ENCODE data around the gene LCLAT1. TPM values are rescaled to one million over a fixed set of nuclear protein-coding genes. Genes with fewer than 3 reads are reported as not detected.

LCLAT1 gene
- total RNA-seq, 2 donors from 2014 or later, result 30.2 to 34.2 TPM

- H3K4me3 ChIP-seq (ENCODE audit: low read length), result no peak overlapping the region
- Mint-ChIP-seq H3K27ac (no peak overlapping the region), H3K27me3 (ENCODE audit: insufficient read depth) (no peaks in the 10 kb centered on the region), H3K4me3 (no peak overlapping the region), H3K36me3 (ENCODE audit: low read depth) (no peaks in the 10 kb centered on the region), H3K9me3 (no peaks in the 10 kb centered on the region), H3K4me1 (peaks cover 15% of the 10 kb centered on the region)
- WGBS, 2 experiments (ENCODE audit: insufficient coverage in 1 of 2, insufficient read length in 1 of 2), result 72 to 74% methylated on average over 3 of the region's 3 CpGs
- peak; percentile 55 for DNase-seq
- no peaks in the 10 kb centered on the region for H3K36me3 ChIP-seq (ENCODE audit: control insufficient read depth, insufficient read depth, low read length)
- no peaks in the 10 kb centered on the region for H3K27me3 ChIP-seq (ENCODE audit: control insufficient read depth, insufficient read depth, low read length, poor library complexity, severe bottlenecking)
- peak overlapping the region; percentile 70 for H3K27ac ChIP-seq (ENCODE audit: low read depth, low read length)
- no peak for TF ChIP-seq CTCF (conservative IDR thresholded peaks at IDR 0.05)
- H3K9ac ChIP-seq (ENCODE audit: extremely low read depth, low read length, poor library complexity, severe bottlenecking), result no peak overlapping the region
- H3K9me3 ChIP-seq (ENCODE audit: control insufficient read depth, low read length), result no peaks in the 10 kb centered on the region
- H3K4me1 ChIP-seq (ENCODE audit: control insufficient read depth, insufficient read depth, low read length), result peaks cover 6% of the 10 kb centered on the region
Measured at GRCh38 chr2:30421026-30421603, 25.9 kb upstream of the LCLAT1 start.

- 28 to 54% methylated on average over 10 to 11 of the region's 11 CpGs for WGBS, 2 experiments (ENCODE audit: insufficient coverage in 1 of 2, insufficient read length in 1 of 2)
- H3K27me3 Mint-ChIP-seq (ENCODE audit: insufficient read depth), result no peaks in the 10 kb centered on the region
- Histone ChIP-seq H3K4me1 (ENCODE audit: control insufficient read depth, insufficient read depth, low read length) (peaks cover 6% of the 10 kb centered on the region), H3K27ac (ENCODE audit: low read depth, low read length) (peak overlapping the region; percentile 70), H3K9me3 (ENCODE audit: control insufficient read depth, low read length) (no peaks in the 10 kb centered on the region), H3K9ac (ENCODE audit: extremely low read depth, low read length, poor library complexity, severe bottlenecking) (no peak overlapping the region), H3K27me3 (ENCODE audit: control insufficient read depth, insufficient read depth, low read length, poor library complexity, severe bottlenecking) (no peaks in the 10 kb centered on the region), H3K36me3 (ENCODE audit: control insufficient read depth, insufficient read depth, low read length) (no peaks in the 10 kb centered on the region), H3K4me3 (ENCODE audit: low read length) (no peak overlapping the region)
- TF ChIP-seq CTCF (conservative IDR thresholded peaks at IDR 0.05), result no peak
- H3K4me3 Mint-ChIP-seq, result no peak overlapping the region
- H3K27ac Mint-ChIP-seq, result no peak overlapping the region
- peak; percentile 68 for DNase-seq
- no peaks in the 10 kb centered on the region for H3K36me3 Mint-ChIP-seq (ENCODE audit: low read depth)
- no peaks in the 10 kb centered on the region for H3K9me3 Mint-ChIP-seq
- H3K4me1 Mint-ChIP-seq, result peaks cover 15% of the 10 kb centered on the region
Measured at GRCh38 chr2:30421604-30422443, 25.2 kb upstream of the LCLAT1 start.

GRCh38 chr2:30422444-30423040 lies 24.5 kb upstream of the LCLAT1 start:
- DNase-seq, result no peak
- Mint-ChIP-seq H3K27me3 (ENCODE audit: insufficient read depth) (no peaks in the 10 kb centered on the region), H3K27ac (no peak overlapping the region), H3K36me3 (ENCODE audit: low read depth) (no peaks in the 10 kb centered on the region), H3K9me3 (no peaks in the 10 kb centered on the region), H3K4me3 (no peak overlapping the region), H3K4me1 (peaks cover 15% of the 10 kb centered on the region)
- Histone ChIP-seq H3K9ac (ENCODE audit: extremely low read depth, low read length, poor library complexity, severe bottlenecking) (no peak overlapping the region), H3K4me1 (ENCODE audit: control insufficient read depth, insufficient read depth, low read length) (peaks cover 6% of the 10 kb centered on the region), H3K27ac (ENCODE audit: low read depth, low read length) (no peak overlapping the region), H3K27me3 (ENCODE audit: control insufficient read depth, insufficient read depth, low read length, poor library complexity, severe bottlenecking) (no peaks in the 10 kb centered on the region), H3K36me3 (ENCODE audit: control insufficient read depth, insufficient read depth, low read length) (no peaks in the 10 kb centered on the region), H3K9me3 (ENCODE audit: control insufficient read depth, low read length) (no peaks in the 10 kb centered on the region), H3K4me3 (ENCODE audit: low read length) (no peak overlapping the region)
- TF ChIP-seq CTCF (conservative IDR thresholded peaks at IDR 0.05), result no peak
- 88 to 93% methylated on average over 4 to 8 of the region's 8 CpGs for WGBS, 2 experiments (ENCODE audit: insufficient coverage in 1 of 2, insufficient read length in 1 of 2)

Data from endodermal cell (in vitro differentiated cells).